Neutrophil (primary cell): ENCODE data around the gene KRT35.

Experiments
- H3K27ac ChIP-seq: fragments of 200-600 bp; sonication (generic); 2 replicates; pipeline ENCODE4 v1.5.1; 2016; ENCODE audit warnings: mild to moderate bottlenecking, moderate library complexity
- H3K27me3 ChIP-seq: fragments of 200-600 bp; sonication (generic); 2 replicates; pipeline ENCODE4 v1.6.0; 2016; ENCODE audit warnings: mild to moderate bottlenecking
- H3K36me3 ChIP-seq: fragments of 200-600 bp; sonication (generic); 2 replicates; pipeline ENCODE4 v1.5.1; 2017
- H3K4me1 ChIP-seq, 2 experiments: fragments of 200-600 bp in 1 of 2; sonication (generic) in 1 of 2; 1 replicate in 1 of 2; 2 replicates in 1 of 2; pipeline versions ENCODE4 v1.5.1 to v1.6.1; 2013 to 2016; ENCODE audit warnings: low read depth in 1 of 2, low read length in 1 of 2, mild to moderate bottlenecking in 1 of 2, moderate library complexity in 1 of 2; ENCODE audit not compliant: control insufficient read depth in 1 of 2, insufficient read depth in 1 of 2
- H3K4me3 ChIP-seq, 2 experiments: fragments of 200-600 bp in 1 of 2; sonication (generic) in 1 of 2; 1 replicate in 1 of 2; 2 replicates in 1 of 2; pipeline ENCODE4 v1.5.1; 2013 to 2016; ENCODE audit warnings: low read depth in 1 of 2, low read length in 1 of 2, mild to moderate bottlenecking in 1 of 2, moderate library complexity in 1 of 2
- H3K9me3 ChIP-seq: fragments of 200-600 bp; sonication (generic); 2 replicates; pipeline ENCODE4 v1.5.1; 2016
- CTCF ChIP-seq: fragments of 200-600 bp; sonication (generic); IDR thresholded peaks from 2 replicates; pipeline ENCODE4 v1.5.1; 2016; ENCODE audit warnings: antibody characterized with exemption

Gene KRT35

GRCh38 chr17:41456204-41456603 is 24.7 kb downstream of the KRT35 start:
- H3K4me1 ChIP-seq: no peaks in the 10 kb centered on the region
- H3K27ac ChIP-seq: no peak overlapping the region
- H3K36me3 ChIP-seq: no peaks in the 10 kb centered on the region
- no peak for TF ChIP-seq CTCF
- H3K9me3 ChIP-seq: no peaks in the 10 kb centered on the region
- H3K27me3 ChIP-seq: peaks cover 23% of the 10 kb centered on the region
- H3K4me3 ChIP-seq: no peak overlapping the region

- no peak for TF ChIP-seq CTCF
- Histone ChIP-seq H3K4me3 (no peak overlapping the region), H3K27ac (no peak overlapping the region), H3K4me1 (no peaks in the 10 kb centered on the region), H3K36me3 (no peaks in the 10 kb centered on the region), H3K27me3 (peaks cover 23% of the 10 kb centered on the region), H3K9me3 (no peaks in the 10 kb centered on the region)
Measured at GRCh38 chr17:41455236-41455635, 25.7 kb downstream of the KRT35 start.

- Histone ChIP-seq H3K9me3 (no peaks in the 10 kb centered on the region), H3K27me3 (peaks cover 13% of the 10 kb centered on the region), H3K4me3 (no peak overlapping the region), H3K4me1 (no peaks in the 10 kb centered on the region), H3K36me3 (no peaks in the 10 kb centered on the region), H3K27ac (no peak overlapping the region)
- TF ChIP-seq CTCF: no peak
Measured at GRCh38 chr17:41453066-41453465, 27.9 kb downstream of the KRT35 start.

GRCh38 chr17:41452281-41452680 is 28.7 kb downstream of the KRT35 start:
- H3K27me3 ChIP-seq: peaks cover 8% of the 10 kb centered on the region
- H3K9me3 ChIP-seq: no peaks in the 10 kb centered on the region
- no peak overlapping the region for H3K27ac ChIP-seq
- H3K4me3 ChIP-seq: no peak overlapping the region
- no peaks in the 10 kb centered on the region for H3K36me3 ChIP-seq
- TF ChIP-seq CTCF: no peak
- no peaks in the 10 kb centered on the region for H3K4me1 ChIP-seq

GRCh38 chr17:41451154-41451728 is 29.7 kb downstream of the KRT35 start:
- Histone ChIP-seq H3K36me3 (no peaks in the 10 kb centered on the region), H3K9me3 (no peaks in the 10 kb centered on the region), H3K27ac (no peak overlapping the region), H3K4me1 (no peaks in the 10 kb centered on the region), H3K27me3 (peaks cover 8% of the 10 kb centered on the region), H3K4me3 (no peak overlapping the region)
- TF ChIP-seq CTCF: no peak

GRCh38 chr17:41449008-41449407 is 31.9 kb downstream of the KRT35 start:
- H3K4me1 ChIP-seq: peaks cover 0 to 6% of the 10 kb centered on the region in 2 experiments
- no peaks in the 10 kb centered on the region for H3K36me3 ChIP-seq
- H3K9me3 ChIP-seq: no peaks in the 10 kb centered on the region
- no peak overlapping the region for H3K27ac ChIP-seq
- H3K27me3 ChIP-seq: peaks cover 26% of the 10 kb centered on the region
- H3K4me3 ChIP-seq: no peak overlapping the region
- no peak for TF ChIP-seq CTCF
